ACHN (cell line): ENCODE results near the gene TRIP12.
"Not testable (repeated sequence)": the region's sequence is repeated elsewhere in the genome, so short reads cannot be mapped to it uniquely, and the experiment has no call there.

Experiments used
- DNase-seq: peaks from one replicate; pipeline ENCODE4 v3.0.0-alpha.2; 2015
- in situ Hi-C: cut with HindIII; loops from 2 replicates; pipeline ENCODE4 v1.10.0; 2017; ENCODE audit warnings: low sequenced_read_pairs, low pct_ligation_motif_present, low pct_unique_long_range_greater_than_20kb

The TRIP12 gene

DNA sequence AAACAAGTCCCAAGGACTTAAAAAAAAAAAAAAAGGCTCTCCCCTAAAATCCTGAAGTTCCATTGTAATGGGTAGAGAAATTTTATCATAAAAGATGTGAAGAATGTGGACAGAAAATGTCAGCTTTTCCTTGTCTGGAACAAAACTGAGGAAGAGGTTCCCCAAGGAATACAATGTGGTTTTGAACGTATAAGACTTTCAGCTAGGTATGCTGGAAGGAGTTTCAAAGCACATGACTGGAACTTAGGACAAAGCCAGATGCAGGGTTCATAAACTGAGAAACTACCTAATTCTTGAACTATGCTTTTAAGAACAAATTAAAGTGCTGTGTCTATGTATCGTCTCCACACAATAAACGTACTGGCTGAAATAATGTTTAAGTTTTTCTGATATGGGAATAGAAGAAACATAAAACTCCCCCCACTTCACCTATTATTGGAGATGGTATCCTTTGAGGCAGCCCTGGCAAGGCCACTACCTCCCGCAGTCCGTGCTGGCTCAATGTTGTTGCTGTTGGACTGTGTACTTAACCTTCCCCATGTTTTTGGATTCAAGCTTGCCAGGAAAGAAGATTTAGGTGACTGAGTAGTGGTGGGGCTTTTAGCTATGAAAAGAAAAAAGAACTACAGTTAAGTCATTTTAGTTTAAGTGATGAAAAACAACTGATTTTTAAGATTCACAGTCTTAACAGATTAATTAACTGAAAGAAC, 123.2 kb downstream of the TRIP12 start:
- no peak for DNase-seq
- in situ Hi-C loops, result no loop called here

DNA sequence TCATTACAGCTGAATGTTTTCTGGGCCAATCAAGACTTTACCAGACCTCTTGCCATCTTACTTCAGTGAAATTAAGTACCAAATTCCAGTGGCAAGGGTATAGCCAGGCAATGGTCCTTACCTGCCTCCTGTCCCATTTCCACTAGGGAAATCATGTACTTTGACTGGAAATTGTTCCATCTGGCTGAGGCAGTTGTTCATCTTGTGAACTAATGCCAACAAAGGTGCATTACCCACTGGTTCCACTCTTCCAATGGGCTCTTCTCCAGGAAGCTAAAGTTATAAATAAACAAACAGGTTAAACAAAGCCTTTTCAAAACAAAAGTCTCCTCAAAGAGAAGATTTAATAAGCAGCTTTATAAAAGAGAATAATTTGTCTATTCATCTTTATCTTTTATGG, 126.8 kb downstream of the TRIP12 start:
- no peak for DNase-seq
- in situ Hi-C loops, result no loop called here

DNA sequence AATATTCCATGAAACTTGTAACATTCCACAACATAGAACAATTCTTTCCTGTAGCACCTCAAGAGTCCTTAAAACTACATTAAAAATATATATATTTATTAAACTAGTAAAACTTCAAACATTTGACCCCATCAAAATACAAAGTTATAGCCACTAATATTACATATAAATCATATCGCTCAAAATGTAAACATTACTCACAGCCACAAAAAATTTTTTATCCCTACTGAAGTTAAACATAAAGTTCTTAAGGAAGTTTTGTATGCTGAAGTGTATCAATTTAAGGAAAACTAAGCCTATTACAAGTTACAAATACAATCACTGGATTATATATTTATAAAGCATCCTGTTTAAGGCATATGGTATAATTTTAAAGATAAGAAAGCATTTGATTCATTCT, 127.2 kb downstream of the TRIP12 start:
- DNase-seq, result no peak
- in situ Hi-C loops, result no loop called here

DNA sequence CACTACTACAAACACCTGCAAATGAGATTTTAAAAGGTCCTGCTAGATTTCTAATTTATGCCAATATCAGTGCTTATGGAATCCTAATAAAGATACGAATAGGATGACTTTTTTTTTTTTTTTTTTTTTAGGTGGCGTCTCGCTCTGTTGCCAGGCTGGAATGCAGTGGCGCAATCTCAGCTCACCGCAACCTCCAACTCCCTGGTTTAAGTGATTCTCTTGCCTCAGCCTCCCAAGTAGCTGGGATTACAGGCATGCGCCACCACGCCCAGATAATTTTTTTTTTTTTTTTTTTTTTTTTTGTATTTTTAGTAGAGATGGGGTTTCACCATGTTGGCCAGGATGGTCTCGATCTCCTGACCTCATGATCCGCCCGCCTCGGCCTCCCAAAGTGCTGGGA, 135.5 kb downstream of the TRIP12 start:
- in situ Hi-C loops, DNase-seq: not testable (repeated sequence)

DNA sequence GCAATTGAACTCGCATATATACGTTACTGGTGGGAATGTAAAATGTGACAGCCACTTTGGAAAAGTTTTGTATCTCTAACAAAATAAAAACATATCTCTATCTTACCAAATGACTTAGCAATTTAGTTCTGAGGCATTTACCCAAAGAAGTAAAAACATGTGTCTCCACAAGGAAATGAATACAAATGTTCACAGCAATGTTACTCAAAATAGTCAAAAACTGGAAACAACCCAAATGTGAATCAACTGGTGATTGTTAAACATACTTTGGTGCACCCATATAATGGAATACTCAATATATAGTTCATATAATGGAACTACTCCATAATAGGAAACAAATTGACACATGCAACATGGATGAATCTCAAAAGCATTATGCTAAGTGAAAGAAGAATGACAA, 137.0 kb downstream of the TRIP12 start:
- DNase-seq, result no peak
- in situ Hi-C loops, result no loop called here

DNA sequence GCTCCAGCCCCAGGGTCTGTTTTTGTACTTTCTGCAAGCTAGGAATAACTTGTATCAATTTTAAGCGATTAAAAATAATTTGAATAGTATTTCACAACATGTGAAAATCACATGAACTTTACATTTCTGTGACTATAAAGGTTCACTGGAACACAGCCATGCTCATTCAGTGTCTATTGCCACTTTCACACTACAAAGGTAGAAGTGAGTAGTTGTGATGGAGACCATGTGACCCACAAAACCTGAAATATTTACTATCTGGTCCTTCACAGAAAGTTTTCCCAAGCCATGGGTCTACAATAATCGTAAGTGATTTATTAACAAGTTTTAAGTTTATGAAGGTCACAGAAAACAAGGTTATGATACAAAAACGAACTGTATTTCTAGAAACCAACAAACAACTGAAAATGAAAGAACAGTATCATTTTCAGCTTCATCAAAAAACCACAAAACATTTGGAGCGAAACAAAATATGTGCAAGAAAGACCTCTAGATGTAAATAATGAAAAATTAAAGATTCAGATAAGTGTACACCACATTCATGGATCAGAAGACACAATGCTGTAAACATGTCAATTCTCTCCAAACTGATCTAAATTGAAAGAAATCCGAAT, 138.6 kb downstream of the TRIP12 start:
- no peak for DNase-seq
- in situ Hi-C loops, result no loop called here

DNA sequence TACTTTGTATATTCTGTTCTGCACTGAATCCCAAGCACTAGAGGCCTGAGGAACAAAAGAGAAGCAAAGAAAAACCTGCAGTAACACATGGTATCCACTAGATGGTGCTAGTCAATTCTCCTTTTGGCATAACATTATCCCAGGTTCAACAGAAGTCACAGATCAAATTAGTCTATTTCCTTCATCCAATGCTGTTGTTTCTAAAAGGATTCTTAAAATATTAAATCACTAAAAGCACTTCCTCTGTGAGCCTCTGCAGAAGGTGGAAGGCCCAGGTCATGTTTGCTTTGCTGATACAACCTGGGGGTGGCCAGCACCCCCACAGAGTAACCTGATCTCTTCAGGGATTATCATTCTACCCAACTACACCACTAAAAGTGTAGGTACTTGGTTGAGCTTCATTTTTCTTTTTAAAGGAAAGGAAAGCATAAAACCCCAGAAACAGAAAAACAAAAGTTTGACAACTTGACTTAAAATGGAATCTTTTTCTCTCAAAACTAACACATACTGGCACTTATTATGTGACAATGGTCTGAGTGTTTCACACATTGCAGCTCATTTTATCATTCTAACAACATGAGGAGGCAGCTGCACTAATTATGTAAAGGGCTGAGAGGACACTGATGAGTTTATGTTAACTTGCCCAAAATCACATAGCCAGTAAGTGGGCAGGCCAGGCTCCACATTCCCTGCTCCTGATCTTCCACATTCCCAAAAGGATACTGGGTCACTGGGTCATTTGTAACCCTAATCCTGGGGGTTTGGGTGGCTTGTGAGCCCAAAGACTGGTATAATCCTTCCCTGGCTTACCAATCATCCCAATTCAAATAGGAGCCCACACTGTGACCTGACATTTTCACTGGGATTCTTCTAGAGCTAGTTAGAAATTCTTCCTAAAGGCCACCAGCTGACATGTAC, 140.7 kb downstream of the TRIP12 start:
- DNase-seq, result peak; percentile 57
- in situ Hi-C loops, result no loop called here

DNA sequence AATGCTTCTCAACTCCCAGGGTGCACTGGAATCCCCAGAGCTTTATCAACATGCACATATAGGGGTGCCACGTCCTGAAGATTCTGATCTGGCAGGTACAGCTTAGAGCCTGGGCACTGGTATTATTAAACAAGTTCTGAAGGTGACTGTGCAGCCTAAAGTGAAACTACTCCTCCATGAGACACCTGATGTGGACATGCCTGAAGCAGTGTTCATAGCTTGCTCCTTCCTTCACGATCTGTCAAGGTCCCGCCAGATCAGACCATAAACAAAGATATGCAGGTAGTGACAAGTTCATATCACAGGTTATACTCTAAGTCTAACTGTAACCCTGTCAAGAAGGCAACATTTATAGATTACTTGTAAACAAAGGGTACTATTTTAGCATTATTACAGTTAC, 142.2 kb downstream of the TRIP12 start:
- DNase-seq, result no peak
- in situ Hi-C loops, result no loop called here

DNA sequence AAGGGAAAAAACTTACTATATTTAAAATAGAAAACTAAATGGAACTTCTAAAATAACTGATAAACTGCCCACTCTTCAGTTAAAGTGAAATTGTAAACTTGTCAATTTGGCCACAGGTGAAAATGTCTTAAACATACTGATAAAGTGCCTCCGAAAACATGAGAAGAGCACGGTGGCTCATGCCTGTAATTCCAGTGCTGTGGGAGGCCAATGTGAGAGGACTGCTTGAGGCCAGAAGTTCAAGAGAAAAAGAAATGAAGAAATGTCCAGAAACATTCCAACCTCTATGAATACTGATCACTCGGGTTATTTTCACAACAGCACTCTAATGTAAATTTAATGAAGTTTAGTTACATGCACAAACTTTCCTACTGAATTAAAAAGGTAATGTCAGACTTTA, 144.1 kb downstream of the TRIP12 start:
- DNase-seq, result no peak
- in situ Hi-C loops, result no loop called here

DNA sequence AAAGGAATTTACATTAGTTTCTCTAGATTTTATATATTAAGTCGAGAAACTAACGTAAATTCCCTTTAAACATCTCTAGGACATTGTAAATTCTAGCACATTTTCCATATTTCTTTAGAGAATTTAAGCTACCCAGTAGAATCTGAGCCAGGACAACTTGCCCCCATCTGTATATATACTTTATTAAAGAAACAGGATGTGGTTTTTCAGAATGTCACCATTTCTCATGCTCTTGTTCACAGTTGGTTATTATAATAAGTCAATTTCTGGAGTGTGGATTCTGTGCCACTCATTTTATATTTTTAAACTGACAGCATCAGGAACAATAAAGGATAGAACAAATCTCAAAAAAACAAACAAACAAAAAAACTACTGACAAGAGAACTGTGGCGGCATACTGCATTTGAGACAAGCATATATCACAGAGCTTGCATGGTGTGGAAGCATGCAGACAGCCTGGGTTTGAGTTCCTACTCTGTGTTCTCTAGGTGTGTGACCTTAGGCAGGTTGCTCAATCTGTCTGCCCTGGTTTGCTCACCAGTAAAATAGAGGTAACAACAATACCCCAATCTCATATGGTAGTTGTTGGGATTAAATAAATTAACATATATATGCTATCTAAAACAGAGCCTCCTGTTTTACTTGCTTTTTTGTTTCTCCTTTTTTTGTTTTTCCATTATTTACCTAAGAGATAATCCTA, 146.0 kb downstream of the TRIP12 start:
- in situ Hi-C loops, result no loop called here
- no peak for DNase-seq

DNA sequence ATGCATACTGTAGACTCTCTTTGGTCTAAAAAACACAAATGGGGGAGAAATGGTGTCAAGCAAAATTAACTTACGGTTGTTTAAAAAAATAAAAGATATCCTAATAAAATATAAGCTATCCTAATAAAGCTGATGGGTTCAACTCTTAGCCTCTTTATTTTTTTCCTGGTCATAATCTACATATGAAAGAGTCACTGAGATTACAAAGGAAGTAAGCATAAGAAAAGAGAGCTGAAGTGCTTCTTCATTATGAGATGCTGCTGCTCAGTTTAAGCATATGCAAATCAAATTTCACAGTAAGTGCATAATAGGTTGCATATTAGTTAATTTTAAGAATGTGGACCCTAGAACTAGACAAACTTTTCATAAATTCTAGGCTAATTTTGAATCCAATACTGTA, 147.6 kb downstream of the TRIP12 start:
- in situ Hi-C loops, result no loop called here
- no peak for DNase-seq

DNA sequence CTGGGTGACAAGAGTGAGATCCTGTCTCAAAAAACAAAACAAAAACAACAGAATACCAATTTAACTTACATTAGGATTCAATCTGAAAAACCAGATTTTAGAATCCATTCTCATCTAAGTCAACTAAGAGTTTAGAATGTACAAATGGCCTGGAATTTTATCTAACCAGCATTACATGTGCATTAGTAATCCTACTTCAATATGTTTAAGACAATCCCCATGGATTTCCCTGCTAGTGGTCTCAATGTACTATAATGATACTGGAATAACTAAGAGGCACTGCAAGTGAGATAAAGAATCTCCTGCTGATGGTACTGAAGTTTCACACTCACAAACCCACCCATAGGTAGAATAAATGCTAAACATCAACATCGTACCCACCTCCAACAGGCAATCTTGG, 153.6 kb downstream of the TRIP12 start:
- DNase-seq, result no peak
- in situ Hi-C loops, result no loop called here

DNA sequence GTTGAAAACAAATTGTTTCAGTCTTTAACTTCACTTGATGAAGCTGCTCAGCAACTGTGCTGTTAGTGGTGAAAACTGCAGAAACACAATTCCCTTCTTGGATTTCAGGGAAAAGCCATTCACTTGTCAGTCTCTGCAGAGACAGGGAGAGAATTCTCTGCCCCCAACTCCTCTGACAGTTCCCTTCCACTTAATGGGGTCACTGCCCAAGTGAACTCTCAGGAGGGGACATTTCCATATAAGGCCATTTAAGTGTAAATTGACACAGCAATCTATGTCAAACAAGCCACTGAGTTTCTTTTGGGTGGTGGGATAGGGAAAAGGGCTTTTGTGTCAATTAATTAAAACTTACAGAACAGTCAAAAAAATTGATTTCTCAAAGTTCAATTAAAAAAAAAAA, 156.1 kb downstream of the TRIP12 start:
- in situ Hi-C loops, result no loop called here
- no peak for DNase-seq

DNA sequence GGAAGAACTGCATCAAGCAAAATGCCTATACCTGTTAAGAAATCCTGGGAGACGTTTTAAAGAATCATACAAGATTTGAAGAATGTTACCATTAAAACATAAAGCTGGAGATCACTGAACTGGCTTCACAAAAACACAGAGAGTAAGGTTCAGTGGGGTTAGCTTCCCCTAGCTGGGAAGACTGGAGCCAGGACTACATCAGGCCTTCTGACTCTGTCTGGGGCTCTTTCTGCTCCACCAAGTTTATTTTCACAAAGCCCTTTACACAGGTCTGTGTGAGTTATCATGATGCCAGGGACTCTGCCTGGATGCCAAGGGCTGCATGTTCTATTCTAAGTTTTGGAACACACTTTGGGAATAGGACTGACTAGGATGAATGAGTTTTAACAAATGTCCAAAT, 160.1 kb downstream of the TRIP12 start:
- no peak for DNase-seq
- in situ Hi-C loops, result no loop called here

DNA sequence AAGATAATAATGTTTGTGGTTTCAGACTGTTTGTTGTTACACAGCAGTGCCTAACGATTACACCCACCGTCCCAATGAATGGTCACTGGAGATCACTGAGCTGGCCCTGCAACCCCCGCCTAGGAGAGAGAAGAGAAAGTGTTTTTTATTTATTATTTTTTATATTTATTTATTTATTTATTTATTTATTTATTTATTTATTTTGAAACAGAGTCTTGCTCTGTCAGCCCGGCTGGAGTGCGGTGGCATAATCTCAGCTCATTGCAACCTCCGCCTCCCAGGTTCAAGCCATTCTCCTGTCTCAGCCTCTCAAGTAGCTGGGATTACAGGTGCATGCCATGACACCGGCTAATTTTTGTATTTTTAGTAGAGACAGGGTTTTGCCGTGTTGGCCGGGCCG, 164.3 kb downstream of the TRIP12 start:
- in situ Hi-C loops, result not testable (repeated sequence)

DNA sequence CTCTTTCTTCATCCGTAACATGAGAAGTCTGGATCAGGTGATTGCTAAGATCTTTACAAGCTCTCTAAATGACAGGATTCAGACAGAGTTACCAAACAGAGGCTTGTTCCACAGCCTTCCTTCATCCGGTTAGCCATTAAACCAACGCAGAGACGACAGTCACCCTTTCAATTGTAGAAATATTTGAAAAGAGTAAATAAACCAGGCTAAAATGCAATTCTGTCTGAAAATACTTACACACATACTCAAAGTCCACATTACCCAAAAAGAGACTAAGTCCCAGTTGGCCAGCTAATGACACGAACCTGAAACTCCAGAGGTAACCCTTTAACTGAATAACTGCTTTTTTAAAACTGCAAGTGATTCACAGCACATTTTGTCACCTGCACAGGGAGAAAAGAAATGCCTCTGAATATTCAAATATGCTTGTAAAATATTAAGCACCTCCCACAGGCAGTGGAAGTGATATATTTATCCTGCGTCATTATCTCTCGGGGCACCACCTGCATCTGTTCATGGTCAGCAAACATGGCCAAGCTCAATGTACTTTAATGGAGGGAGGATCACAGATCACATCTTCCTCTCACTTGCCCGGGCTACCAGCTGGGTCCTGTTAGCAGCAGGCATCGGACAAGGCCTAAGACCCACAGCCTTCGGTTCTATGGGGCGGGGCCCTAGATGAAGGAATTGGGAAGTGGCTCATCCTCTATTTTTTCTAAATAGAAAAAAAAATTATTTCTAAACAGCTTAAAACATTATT, 168.7 kb downstream of the TRIP12 start:
- DNase-seq, result no peak
- in situ Hi-C loops, result no loop called here

More for the DNA sequence above, 164.3 kb downstream of the TRIP12 start:
- DNase-seq, result not testable (repeated sequence)

DNA sequence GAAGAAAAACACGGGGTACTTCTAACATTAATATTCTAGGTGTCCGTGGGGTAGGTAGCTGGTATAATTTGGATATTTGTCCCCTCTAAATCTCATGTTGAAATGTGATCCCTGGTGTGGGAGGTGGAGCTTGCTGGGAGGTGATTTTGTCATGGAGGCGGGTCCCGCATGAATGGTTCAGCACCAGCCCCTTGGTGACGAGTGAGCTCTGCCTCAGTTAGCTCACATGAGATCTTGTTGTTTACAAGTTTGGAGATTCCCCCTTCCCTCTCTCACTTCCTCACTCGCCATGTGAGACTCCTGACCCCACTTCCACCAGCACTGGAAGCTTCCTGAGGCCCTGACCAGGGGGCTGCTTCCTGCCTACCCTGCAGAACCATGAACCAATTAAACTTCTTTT, 172.0 kb downstream of the TRIP12 start:
- in situ Hi-C loops, result no loop called here
- no peak for DNase-seq

DNA sequence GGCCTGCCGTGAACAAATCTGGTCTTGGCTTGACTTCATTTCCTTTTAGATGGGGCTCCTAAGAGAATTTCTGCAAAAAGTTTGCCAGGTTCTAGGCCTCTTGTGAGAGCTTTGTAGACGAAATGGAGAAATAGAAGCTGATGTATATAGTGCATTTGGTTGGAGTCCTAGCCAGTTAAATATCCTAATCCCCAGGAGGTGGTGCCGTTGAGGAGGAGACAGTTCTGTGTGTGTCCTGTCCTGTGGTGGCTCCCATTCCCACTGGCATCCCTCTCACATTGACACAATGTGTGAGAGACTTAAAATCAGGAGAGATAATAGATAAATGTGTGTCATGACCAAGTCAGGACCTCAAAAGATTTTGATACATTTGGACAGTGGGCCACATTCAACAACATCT, 172.9 kb downstream of the TRIP12 start:
- DNase-seq, result no peak
- in situ Hi-C loops, result no loop called here
